Neuronal stem cell (in vitro differentiated cells): Measurements from ENCODE around the gene RNF111.

ENCODE experiments used
- DNase-seq: peaks from one replicate; pipeline ENCODE4 v3.0.0-alpha.2; 2013; ENCODE audit warnings: low spot score
- H2AFZ ChIP-seq: one replicate; pipeline ENCODE4 v1.6.1; 2013; ENCODE audit warnings: mild to moderate bottlenecking, low read length, inconsistent platforms
- H2AK5ac ChIP-seq: 2 replicates; pipeline ENCODE4 v1.6.1; 2013; ENCODE audit warnings: low read depth, mild to moderate bottlenecking, inconsistent platforms, low read length, moderate library complexity, mixed read lengths
- H2BK120ac ChIP-seq: 2 replicates; pipeline ENCODE4 v1.6.1; 2013; ENCODE audit warnings: low read depth, mild to moderate bottlenecking, inconsistent platforms, low read length, moderate library complexity, mixed read lengths
- H2BK12ac ChIP-seq: one replicate; pipeline ENCODE4 v1.6.1; 2013; ENCODE audit warnings: low read length, inconsistent platforms
- H2BK15ac ChIP-seq: 2 replicates; pipeline ENCODE4 v1.6.1; 2013; ENCODE audit warnings: mild to moderate bottlenecking, low read length, inconsistent platforms, mixed read lengths
- H2BK5ac ChIP-seq: one replicate; pipeline ENCODE4 v1.6.1; 2013; ENCODE audit warnings: inconsistent platforms, mild to moderate bottlenecking, low read length, moderate library complexity
- H3K14ac ChIP-seq: one replicate; pipeline ENCODE4 v1.6.1; 2013; ENCODE audit warnings: low read length, inconsistent platforms
- H3K18ac ChIP-seq: 2 replicates; pipeline ENCODE4 v1.6.1; 2013; ENCODE audit warnings: low read length, inconsistent platforms
- H3K23ac ChIP-seq: 2 replicates; pipeline ENCODE4 v1.6.1; 2013; ENCODE audit warnings: low read depth, mild to moderate bottlenecking, mixed read lengths, low read length, inconsistent platforms; ENCODE audit not compliant: poor library complexity
- H3K27ac ChIP-seq: replicated peaks from 3 replicates; pipeline ENCODE4 v1.5.1; 2013; ENCODE audit warnings: low read length, inconsistent platforms
- H3K27me3 ChIP-seq, 3 experiments: 2 replicates each; pipeline ENCODE4 v1.6.1; 2013; ENCODE audit warnings: low read length in 3 of 3, mild to moderate bottlenecking in 2 of 3, inconsistent platforms in 1 of 3, low read depth in 1 of 3, mixed read lengths in 1 of 3, moderate library complexity in 1 of 3; ENCODE audit not compliant: control insufficient read depth in 3 of 3, insufficient read depth in 3 of 3
- H3K36me3 ChIP-seq, 2 donors: replicated peaks in 1 of 2; 2 replicates each; pipeline ENCODE4 v1.6.1; 2013; ENCODE audit warnings: low read length in 2 of 2; ENCODE audit not compliant: control insufficient read depth in 2 of 2, insufficient read depth in 2 of 2
- H3K4ac ChIP-seq: 2 replicates; pipeline ENCODE4 v1.6.1; 2013; ENCODE audit warnings: inconsistent platforms, mild to moderate bottlenecking, low read length, moderate library complexity
- H3K4me1 ChIP-seq, 2 donors: 1 replicate in 1 of 2; 2 replicates in 1 of 2; pipeline ENCODE4 v1.6.1; 2013; ENCODE audit warnings: low read length in 2 of 2, low read depth in 1 of 2; ENCODE audit not compliant: control insufficient read depth in 2 of 2, insufficient read depth in 1 of 2
- H3K4me2 ChIP-seq: one replicate; pipeline ENCODE4 v1.6.1; 2013; ENCODE audit warnings: mild to moderate bottlenecking, low read length, inconsistent platforms; ENCODE audit not compliant: insufficient read depth, poor library complexity, severe bottlenecking
- H3K4me3 ChIP-seq, 2 donors: 2 replicates each; pipeline ENCODE4 v1.5.1; 2013; ENCODE audit warnings: low read length in 2 of 2, mild to moderate bottlenecking in 2 of 2, inconsistent platforms in 1 of 2, moderate library complexity in 1 of 2
- H3K79me1 ChIP-seq: one replicate; pipeline ENCODE4 v1.6.1; 2013; ENCODE audit warnings: low read depth, mild to moderate bottlenecking, inconsistent platforms, low read length, moderate library complexity
- H3K9ac ChIP-seq: one replicate; pipeline ENCODE4 v1.6.1; 2013; ENCODE audit warnings: mild to moderate bottlenecking, low read depth, low read length, inconsistent platforms; ENCODE audit not compliant: poor library complexity
- H3K9me3 ChIP-seq, 2 donors: replicated peaks in 1 of 2; 2 replicates each; pipeline versions ENCODE3 to v1.6.1; 2013; ENCODE audit warnings: low read length in 2 of 2, mild to moderate bottlenecking in 2 of 2, inconsistent platforms in 1 of 2, low read depth in 1 of 2, mixed read lengths in 1 of 2, moderate library complexity in 1 of 2; ENCODE audit not compliant: control insufficient read depth in 2 of 2, insufficient read depth in 1 of 2
- H4K8ac ChIP-seq: one replicate; pipeline ENCODE4 v1.6.1; 2013; ENCODE audit warnings: low read depth, mild to moderate bottlenecking, inconsistent platforms, low read length, moderate library complexity
- H4K91ac ChIP-seq: one replicate; pipeline ENCODE4 v1.6.1; 2013; ENCODE audit warnings: low read length, low read depth, mild to moderate bottlenecking, inconsistent platforms; ENCODE audit not compliant: poor library complexity
- WGBS, 2 donors: extraction: QIAGEN DNeasy Blood & Tissue Kit; methylation state at CpG; one replicate each; pipeline ENCODE4 v1.1.7; 2013; ENCODE audit warnings: missing lambda C conversion rate in 2 of 2, mixed read lengths in 1 of 2; ENCODE audit not compliant: insufficient read length in 2 of 2, insufficient replicate concordance in 1 of 2; ENCODE audit errors: extremely low coverage in 2 of 2; 5-methylcytosine and 5-hydroxymethylcytosine counted together

The RNF111 gene

GRCh38 chr15:58981808-58982475, 5.5 kb upstream of the RNF111 start:
- no peaks in the 10 kb centered on the region for H3K79me1 ChIP-seq
- no peaks in the 10 kb centered on the region for H3K27me3 ChIP-seq
- H2BK5ac ChIP-seq: no peak overlapping the region
- no peak overlapping the region for H2BK12ac ChIP-seq
- no peak overlapping the region for H2BK120ac ChIP-seq
- peaks cover 0 to under 1% of the 10 kb centered on the region in 2 donors for H3K4me1 ChIP-seq
- H3K4me2 ChIP-seq: no peak overlapping the region
- no peak overlapping the region for H3K4me3 ChIP-seq
- no peak for DNase-seq
- H3K23ac ChIP-seq: no peak overlapping the region
- no peak overlapping the region for H2BK15ac ChIP-seq
- H3K9ac ChIP-seq: no peak overlapping the region
- H4K91ac ChIP-seq: no peak overlapping the region
- WGBS, 2 donors: no CpG with 5 or more reads among the region's 6 CpGs
- H3K4ac ChIP-seq: no peak overlapping the region
- no peak overlapping the region for H4K8ac ChIP-seq
- no peak overlapping the region for H3K27ac ChIP-seq
- H2AFZ ChIP-seq: no peak overlapping the region
- H3K9me3 ChIP-seq: no peaks in the 10 kb centered on the region
- H3K18ac ChIP-seq: no peak overlapping the region
- no peaks in the 10 kb centered on the region for H3K36me3 ChIP-seq
- no peak overlapping the region for H2AK5ac ChIP-seq
- no peak overlapping the region for H3K14ac ChIP-seq

- Histone ChIP-seq H4K91ac (no peak overlapping the region), H3K9me3 (no peaks in the 10 kb centered on the region), H2AFZ (no peak overlapping the region), H3K27ac (no peak overlapping the region), H3K9ac (no peak overlapping the region), H3K4me3 (no peak overlapping the region), H3K27me3 (no peaks in the 10 kb centered on the region), H3K4me1 (peaks cover 0 to 3% of the 10 kb centered on the region in 2 donors), H2BK12ac (no peak overlapping the region), H3K14ac (no peak overlapping the region), H2BK5ac (no peak overlapping the region), H3K79me1 (peaks cover 2% of the 10 kb centered on the region), H3K18ac (no peak overlapping the region), H2AK5ac (no peak overlapping the region), H3K23ac (no peak overlapping the region), H3K4me2 (no peak overlapping the region), H2BK120ac (no peak overlapping the region), H3K36me3 (no peaks in the 10 kb centered on the region), H2BK15ac (no peak overlapping the region), H4K8ac (no peak overlapping the region), H3K4ac (no peak overlapping the region)
- no CpG with 5 or more reads among the region's 2 CpGs for WGBS, 2 donors
- no peak for DNase-seq
These were observed 4.2 kb upstream of the RNF111 start for GRCh38 chr15:58983261-58983660.

GRCh38 chr15:58985443-58985842, 2.0 kb upstream of the RNF111 start:
- WGBS, 2 donors: no CpG with 5 or more reads among the region's 4 CpGs
- Histone ChIP-seq H3K27me3 (no peaks in the 10 kb centered on the region), H3K14ac (no peak overlapping the region), H3K23ac (no peak overlapping the region), H3K9me3 (no peaks in the 10 kb centered on the region), H3K4me3 (no peak overlapping the region), H2AK5ac (no peak overlapping the region), H2BK12ac (no peak overlapping the region), H3K4me2 (no peak overlapping the region), H3K4me1 (peaks cover 0 to 8% of the 10 kb centered on the region in 2 donors), H3K27ac (no peak overlapping the region), H2BK5ac (no peak overlapping the region), H3K18ac (no peak overlapping the region), H2AFZ (peak overlapping the region; percentile 43), H2BK15ac (no peak overlapping the region), H3K4ac (no peak overlapping the region), H3K79me1 (peaks cover 2% of the 10 kb centered on the region), H3K36me3 (peaks cover 0 to 3% of the 10 kb centered on the region in 2 donors), H3K9ac (no peak overlapping the region), H4K91ac (no peak overlapping the region), H2BK120ac (no peak overlapping the region), H4K8ac (no peak overlapping the region)
- DNase-seq: no peak

GRCh38 chr15:58987036-58987435, 427 bp upstream of the RNF111 start:
- no peaks in the 10 kb centered on the region for H3K27me3 ChIP-seq
- peaks cover 0 to 4% of the 10 kb centered on the region in 2 donors for H3K9me3 ChIP-seq
- H3K4me3 ChIP-seq: peak overlapping the region in 1 of 2 donors; percentile 85
- H2BK15ac ChIP-seq: no peak overlapping the region
- peak overlapping the region; percentile 95 for H2AFZ ChIP-seq
- H3K4ac ChIP-seq: no peak overlapping the region
- peaks cover 0 to 8% of the 10 kb centered on the region in 2 donors for H3K4me1 ChIP-seq
- peaks cover 0 to 19% of the 10 kb centered on the region in 2 donors for H3K36me3 ChIP-seq
- H4K8ac ChIP-seq: no peak overlapping the region
- no peak overlapping the region for H2BK120ac ChIP-seq
- no peak overlapping the region for H3K9ac ChIP-seq
- no peak overlapping the region for H4K91ac ChIP-seq
- WGBS, 2 donors: no CpG with 5 or more reads among the region's 9 CpGs
- H2BK5ac ChIP-seq: no peak overlapping the region
- no peak overlapping the region for H3K18ac ChIP-seq
- H3K23ac ChIP-seq: no peak overlapping the region
- H2AK5ac ChIP-seq: no peak overlapping the region
- H3K79me1 ChIP-seq: peaks cover 2% of the 10 kb centered on the region
- no peak overlapping the region for H3K14ac ChIP-seq
- no peak for DNase-seq
- H3K4me2 ChIP-seq: no peak overlapping the region
- no peak overlapping the region for H3K27ac ChIP-seq
- no peak overlapping the region for H2BK12ac ChIP-seq
